GM12874 (cell line): ENCODE measurements around the gene NBEAL2.

Experiments
- CTCF ChIP-seq: IDR thresholded peaks from 2 replicates; pipeline ENCODE4 v1.5.1; 2011; ENCODE audit warnings: low read depth, mild to moderate bottlenecking, control low read depth, low read length, moderate library complexity; ENCODE audit not compliant: insufficient read depth

The NBEAL2 gene

GRCh38 chr3:46991406-46992165, 12.1 kb downstream of the NBEAL2 start:
- no peak for TF ChIP-seq CTCF

DNA sequence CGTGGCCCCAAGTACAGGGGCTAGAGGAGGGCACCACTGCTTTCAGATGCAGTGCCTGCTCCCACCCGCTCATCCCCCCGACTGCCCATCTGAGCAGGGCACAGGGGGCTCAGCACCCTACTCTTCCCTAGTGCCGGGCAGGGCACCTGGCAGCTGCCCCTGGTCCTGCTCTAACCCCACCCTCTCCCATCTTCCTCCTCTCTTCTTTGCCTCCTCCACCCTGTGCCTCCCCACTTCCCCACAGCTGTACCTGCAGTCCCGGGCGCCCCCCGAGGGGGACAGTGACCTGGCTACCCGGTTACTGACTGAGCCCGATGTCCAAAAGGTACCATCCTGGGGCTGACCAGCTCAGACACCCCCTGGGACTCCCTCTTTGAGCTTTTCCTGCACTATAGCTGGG, 12.8 kb downstream of the NBEAL2 start:
- no peak for TF ChIP-seq CTCF

GRCh38 chr3:46993292-46993691, 13.8 kb downstream of the NBEAL2 start:
- no peak for TF ChIP-seq CTCF

DNA sequence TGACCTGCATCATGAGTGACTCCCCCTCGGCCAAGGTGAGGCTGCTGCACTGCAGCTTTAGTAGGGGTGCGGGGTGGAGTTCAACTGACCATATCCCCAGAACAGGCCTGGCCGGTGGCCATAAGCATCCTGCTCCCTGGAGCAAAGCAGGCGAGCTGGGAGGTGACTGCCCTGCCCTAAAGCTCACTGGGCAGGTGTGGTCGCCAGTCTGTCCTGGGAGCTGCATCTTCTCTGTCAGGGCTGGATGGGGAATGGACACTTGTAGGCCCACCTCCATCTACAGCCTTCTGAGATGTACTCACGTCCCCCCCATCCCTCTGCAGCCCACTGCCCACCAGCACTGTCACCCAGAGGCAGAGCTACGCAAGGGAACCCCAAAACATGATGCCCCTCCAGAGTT, 14.5 kb downstream of the NBEAL2 start:
- TF ChIP-seq CTCF = no peak

DNA sequence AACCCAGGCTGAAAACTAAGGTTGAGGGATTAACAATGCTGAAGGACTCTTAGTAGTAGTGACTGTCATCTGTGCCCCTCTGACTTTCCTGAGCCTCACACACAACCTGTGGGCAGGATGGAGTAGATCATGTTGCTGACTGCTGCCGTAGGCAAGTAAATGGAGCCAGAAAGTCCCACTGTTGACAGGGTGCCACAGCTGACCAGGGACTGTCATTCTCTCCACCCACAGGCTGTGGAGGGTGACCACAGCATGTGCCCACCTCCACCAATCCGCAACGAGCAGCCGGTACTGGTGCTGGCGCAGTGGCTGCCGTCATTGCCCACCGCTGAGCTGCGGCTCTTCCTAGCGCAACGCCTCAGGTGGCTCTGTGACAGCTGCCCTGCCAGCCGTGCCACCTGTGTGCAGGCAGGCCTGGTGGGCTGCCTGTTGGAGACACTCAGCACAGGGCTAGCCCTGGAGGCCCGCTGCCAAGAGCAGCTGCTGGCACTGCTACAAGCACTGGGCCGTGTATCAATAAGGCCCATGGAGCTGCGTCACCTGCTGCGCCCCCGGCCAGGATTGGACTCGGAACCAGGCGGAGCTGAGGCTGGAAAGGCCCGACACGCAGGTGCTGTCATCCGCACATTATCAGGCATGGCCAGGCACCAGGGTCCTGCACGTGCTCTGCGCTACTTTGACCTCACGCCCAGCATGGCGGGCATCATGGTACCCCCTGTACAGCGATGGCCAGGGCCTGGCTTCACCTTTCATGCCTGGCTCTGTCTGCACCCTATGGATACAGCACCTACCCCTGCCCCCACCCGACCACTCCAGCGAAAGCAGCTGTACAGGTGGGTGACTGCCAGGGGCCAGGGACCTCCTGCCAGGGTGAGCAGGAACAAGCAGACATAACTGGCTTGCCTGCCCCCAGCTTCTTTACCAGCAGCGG, 15.6 kb downstream of the NBEAL2 start:
- TF ChIP-seq CTCF = no peak

DNA sequence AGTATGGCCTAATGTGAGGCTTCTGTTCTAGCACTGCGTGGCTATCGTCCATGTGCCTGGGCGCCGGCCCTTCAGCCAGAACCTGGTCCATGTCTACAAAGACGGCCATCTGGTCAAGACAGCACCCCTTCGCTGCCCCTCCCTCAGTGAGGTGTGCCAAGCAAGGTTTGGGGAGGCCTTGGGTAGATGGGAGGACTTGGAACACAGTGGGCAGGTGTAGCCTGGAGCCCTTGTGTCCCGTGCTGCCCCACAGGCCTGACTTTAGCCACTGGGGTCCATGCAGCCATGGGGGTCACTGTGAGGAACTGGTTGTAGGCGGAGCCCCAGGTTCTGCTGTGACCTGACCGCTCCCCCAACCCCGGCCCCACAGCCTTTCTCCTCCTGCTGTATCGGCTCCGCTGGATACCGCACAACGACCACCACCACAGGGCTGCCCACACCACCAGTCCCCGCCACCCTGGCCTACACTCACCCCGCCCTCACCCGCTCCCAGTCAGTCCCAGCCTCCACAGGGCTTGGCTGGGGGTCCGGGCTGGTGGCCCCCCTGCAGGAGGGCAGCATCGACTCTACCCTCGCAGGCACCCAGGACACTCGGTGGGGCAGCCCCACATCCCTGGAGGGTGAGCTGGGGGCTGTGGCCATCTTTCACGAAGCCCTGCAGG, 16.6 kb downstream of the NBEAL2 start:
- no peak for TF ChIP-seq CTCF
